Panc1 (cell line): ENCODE measurements around the gene NTRK2. TPM values are rescaled to one million over a fixed set of nuclear protein-coding genes. Genes with fewer than 3 reads are reported as not detected.

Experiments
- ATAC-seq: fragments of 200-7000 bp; cut with Tn5 transposase; 2 replicates; pipeline ENCODE4 v1.9.1; 2020; ENCODE audit warnings: mild to moderate bottlenecking, moderate library complexity
- BruUV-seq: library from RNA; stranded (reverse); fragments of 400-500 nt; replicated peaks from 2 replicates; lab custom pipeline; 2021; lab: Mats Ljungman, UMichigan
- CTCF ChIA-PET: fragments of 300-600 bp; sonication (Branson Sonifier 250); formaldehyde crosslinking; loops from one replicate; lab custom pipeline; 2022; ENCODE audit warnings: antibody characterized with exemption; lab: Charles Lee
- POLR2A ChIA-PET: fragments of 300-600 bp; sonication (Branson Sonifier 250); formaldehyde crosslinking; loops from one replicate; lab custom pipeline; 2022; ENCODE audit warnings: antibody characterized with exemption; lab: Charles Lee
- DNase-seq: peaks from one replicate; pipeline ENCODE4 v3.0.0-alpha.2; 2010; ENCODE audit warnings: low read depth, low spot score
- H3K27ac ChIP-seq: 2 replicates; pipeline ENCODE4 v1.5.1; 2011; ENCODE audit warnings: mild to moderate bottlenecking, low read length, inconsistent platforms
- H3K27me3 ChIP-seq: fragments of 200-500 bp; sonication (Bioruptor generic); 2 replicates; pipeline ENCODE4 v1.6.0; 2014; ENCODE audit warnings: low read length, inconsistent platforms; ENCODE audit not compliant: control insufficient read depth, insufficient read depth
- H3K36me3 ChIP-seq: fragments of 200-500 bp; sonication (Bioruptor generic); 2 replicates; pipeline ENCODE4 v1.5.1; 2014; ENCODE audit warnings: inconsistent platforms, mild to moderate bottlenecking, low read length, moderate library complexity; ENCODE audit not compliant: control insufficient read depth, insufficient read depth
- H3K4me1 ChIP-seq: 2 replicates; pipeline ENCODE4 v1.5.1; 2011; ENCODE audit warnings: inconsistent platforms, mild to moderate bottlenecking, low read length, moderate library complexity; ENCODE audit not compliant: control insufficient read depth, insufficient read depth
- H3K4me3 ChIP-seq, 2 experiments: 2 replicates each; pipeline ENCODE4 v1.5.1; 2011 to 2012; ENCODE audit warnings: low read depth in 2 of 2, low read length in 2 of 2, mild to moderate bottlenecking in 2 of 2, inconsistent platforms in 1 of 2, moderate library complexity in 1 of 2
- H3K9me3 ChIP-seq: fragments of 200-500 bp; sonication (Bioruptor generic); 2 replicates; pipeline ENCODE4 v1.5.1; 2014; ENCODE audit warnings: low read depth, mild to moderate bottlenecking, inconsistent platforms, low read length, moderate library complexity; ENCODE audit not compliant: control insufficient read depth, insufficient read depth
- POLR2AphosphoS5 ChIP-seq: IDR thresholded peaks from 2 replicates; pipeline ENCODE4 v1.6.1; 2012; ENCODE audit warnings: mild to moderate bottlenecking, low read depth, low read length, moderate library complexity
- SIN3A ChIP-seq: IDR thresholded peaks from 2 replicates; pipeline ENCODE4 v1.6.1; 2012; ENCODE audit warnings: low read depth, mild to moderate bottlenecking, low read length, moderate library complexity, borderline replicate concordance; ENCODE audit not compliant: insufficient read depth
- TCF7L2 ChIP-seq: IDR thresholded peaks from 2 replicates; pipeline ENCODE4 v1.6.1; 2011; ENCODE audit warnings: mild to moderate bottlenecking, low read depth, low read length, inconsistent platforms
- in situ Hi-C: cut with HindIII; loops from 2 replicates; pipeline ENCODE4 v1.10.0; 2016; ENCODE audit warnings: low sequenced_read_pairs, low pct_unique_long_range_greater_than_20kb
- intact Hi-C: fragments of 100-400 bp; cut with micrococcal nuclease; formaldehyde crosslinking; loops from one replicate; pipeline ENCODE4 v1.10.0; 2022; ENCODE audit not compliant: unreplicated experiment
- total RNA-seq: library from RNA; stranded (reverse); gene quantifications from one replicate; pipeline ENCODE4 v1.2.1, GENCODE V29; 2021; ENCODE audit not compliant: unreplicated experiment
- TF ChIP-seq, protein P1 (sequence below): fragments of 450-650 bp; IDR thresholded peaks from 2 replicates; pipeline ENCODE4 v1.5.1; 2017; ENCODE audit warnings: mild to moderate bottlenecking
- TF ChIP-seq, protein P2 (sequence below), 2 experiments: IDR thresholded peaks; 2 replicates each; pipeline ENCODE4 v1.6.1; 2011 to 2012; ENCODE audit warnings: low read depth in 2 of 2, control low read depth in 1 of 2, low read length in 1 of 2, mild to moderate bottlenecking in 1 of 2, moderate library complexity in 1 of 2; ENCODE audit not compliant: insufficient read depth in 1 of 2

The NTRK2 gene
- total RNA-seq, 1 experiment from 2014 or later: 0.23 TPM

DNA sequence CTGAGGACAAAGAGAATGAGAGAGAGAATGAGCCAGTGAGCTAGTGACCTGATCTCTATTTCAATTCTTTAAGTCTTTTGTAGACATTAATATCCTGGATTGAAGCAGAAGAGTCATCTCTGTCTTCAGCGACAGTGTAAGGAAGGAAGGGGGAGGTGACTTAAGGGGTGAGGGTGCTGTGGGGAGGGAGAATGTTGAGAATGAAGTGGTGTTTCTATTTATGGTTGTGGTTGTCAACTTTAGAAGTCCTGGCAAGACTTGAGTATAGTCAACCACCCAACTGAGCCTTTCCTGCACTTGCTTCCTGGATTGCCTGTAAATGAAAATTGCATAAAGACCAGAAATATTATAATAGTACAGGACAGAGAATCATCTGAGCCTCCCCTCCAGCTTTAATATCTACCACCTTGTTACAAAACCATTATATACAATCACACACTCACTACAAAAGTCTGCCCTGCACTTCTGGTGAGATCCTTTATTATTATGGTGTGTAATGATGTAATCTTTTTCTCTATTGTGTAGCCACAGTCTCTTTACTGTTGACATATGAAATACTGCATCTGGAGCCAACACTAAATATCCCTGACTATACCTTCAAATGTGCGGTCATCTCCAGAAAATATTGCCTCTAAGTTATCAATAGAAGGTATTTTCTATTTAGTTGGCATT, 91.7 kb downstream of the NTRK2 start:
- intact Hi-C loops: no loop called here

DNA sequence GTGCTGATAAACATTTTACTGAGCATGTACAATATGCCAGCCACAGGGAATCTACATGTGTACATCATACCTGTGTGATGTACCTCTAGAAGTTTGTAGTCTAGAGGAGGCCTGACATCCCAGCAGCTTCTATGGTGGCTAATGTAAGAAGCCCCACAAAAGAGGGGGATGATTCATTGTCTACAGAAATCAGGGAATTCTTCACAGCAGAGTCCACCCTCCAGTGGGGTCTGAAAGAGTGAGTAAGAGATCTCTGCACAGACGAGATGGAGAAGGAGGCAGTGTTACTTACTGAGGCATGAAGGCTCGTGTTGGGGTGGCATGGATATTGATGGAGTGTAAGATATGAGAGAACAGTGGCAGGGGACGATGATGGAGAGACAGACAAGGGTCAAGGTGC, 103.0 kb downstream of the NTRK2 start:
- no peak overlapping the region for H3K27ac ChIP-seq
- no TSS peak for BruUV-seq
- DNase-seq (no peak), ATAC-seq (no peak)
- POLR2A ChIA-PET: interaction anchor here (0.6 kb wide), 1 partner anchor 264 kb away, joined by 8 read pairs; no protein-coding TSS in a partner anchor
- H3K4me3 ChIP-seq: no peak overlapping the region
- H3K9me3 ChIP-seq: no peaks in the 10 kb centered on the region
- no peaks in the 10 kb centered on the region for H3K4me1 ChIP-seq
- TF ChIP-seq TCF7L2 (no peak), SIN3A (no peak), POLR2AphosphoS5 (no peak)
- TF ChIP-seq, protein P1, sequence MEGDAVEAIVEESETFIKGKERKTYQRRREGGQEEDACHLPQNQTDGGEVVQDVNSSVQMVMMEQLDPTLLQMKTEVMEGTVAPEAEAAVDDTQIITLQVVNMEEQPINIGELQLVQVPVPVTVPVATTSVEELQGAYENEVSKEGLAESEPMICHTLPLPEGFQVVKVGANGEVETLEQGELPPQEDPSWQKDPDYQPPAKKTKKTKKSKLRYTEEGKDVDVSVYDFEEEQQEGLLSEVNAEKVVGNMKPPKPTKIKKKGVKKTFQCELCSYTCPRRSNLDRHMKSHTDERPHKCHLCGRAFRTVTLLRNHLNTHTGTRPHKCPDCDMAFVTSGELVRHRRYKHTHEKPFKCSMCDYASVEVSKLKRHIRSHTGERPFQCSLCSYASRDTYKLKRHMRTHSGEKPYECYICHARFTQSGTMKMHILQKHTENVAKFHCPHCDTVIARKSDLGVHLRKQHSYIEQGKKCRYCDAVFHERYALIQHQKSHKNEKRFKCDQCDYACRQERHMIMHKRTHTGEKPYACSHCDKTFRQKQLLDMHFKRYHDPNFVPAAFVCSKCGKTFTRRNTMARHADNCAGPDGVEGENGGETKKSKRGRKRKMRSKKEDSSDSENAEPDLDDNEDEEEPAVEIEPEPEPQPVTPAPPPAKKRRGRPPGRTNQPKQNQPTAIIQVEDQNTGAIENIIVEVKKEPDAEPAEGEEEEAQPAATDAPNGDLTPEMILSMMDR: no peak
- TF ChIP-seq, protein P2, sequence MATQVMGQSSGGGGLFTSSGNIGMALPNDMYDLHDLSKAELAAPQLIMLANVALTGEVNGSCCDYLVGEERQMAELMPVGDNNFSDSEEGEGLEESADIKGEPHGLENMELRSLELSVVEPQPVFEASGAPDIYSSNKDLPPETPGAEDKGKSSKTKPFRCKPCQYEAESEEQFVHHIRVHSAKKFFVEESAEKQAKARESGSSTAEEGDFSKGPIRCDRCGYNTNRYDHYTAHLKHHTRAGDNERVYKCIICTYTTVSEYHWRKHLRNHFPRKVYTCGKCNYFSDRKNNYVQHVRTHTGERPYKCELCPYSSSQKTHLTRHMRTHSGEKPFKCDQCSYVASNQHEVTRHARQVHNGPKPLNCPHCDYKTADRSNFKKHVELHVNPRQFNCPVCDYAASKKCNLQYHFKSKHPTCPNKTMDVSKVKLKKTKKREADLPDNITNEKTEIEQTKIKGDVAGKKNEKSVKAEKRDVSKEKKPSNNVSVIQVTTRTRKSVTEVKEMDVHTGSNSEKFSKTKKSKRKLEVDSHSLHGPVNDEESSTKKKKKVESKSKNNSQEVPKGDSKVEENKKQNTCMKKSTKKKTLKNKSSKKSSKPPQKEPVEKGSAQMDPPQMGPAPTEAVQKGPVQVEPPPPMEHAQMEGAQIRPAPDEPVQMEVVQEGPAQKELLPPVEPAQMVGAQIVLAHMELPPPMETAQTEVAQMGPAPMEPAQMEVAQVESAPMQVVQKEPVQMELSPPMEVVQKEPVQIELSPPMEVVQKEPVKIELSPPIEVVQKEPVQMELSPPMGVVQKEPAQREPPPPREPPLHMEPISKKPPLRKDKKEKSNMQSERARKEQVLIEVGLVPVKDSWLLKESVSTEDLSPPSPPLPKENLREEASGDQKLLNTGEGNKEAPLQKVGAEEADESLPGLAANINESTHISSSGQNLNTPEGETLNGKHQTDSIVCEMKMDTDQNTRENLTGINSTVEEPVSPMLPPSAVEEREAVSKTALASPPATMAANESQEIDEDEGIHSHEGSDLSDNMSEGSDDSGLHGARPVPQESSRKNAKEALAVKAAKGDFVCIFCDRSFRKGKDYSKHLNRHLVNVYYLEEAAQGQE (IDR thresholded peaks at IDR 0.05; ENCODE audit: insufficient read depth in 1 of 2, low read depth in 2 of 2, low read length in 1 of 2): no peak
- H3K36me3 ChIP-seq: no peaks in the 10 kb centered on the region
- CTCF ChIA-PET: no interaction called here
- no peaks in the 10 kb centered on the region for H3K27me3 ChIP-seq
- in situ Hi-C loops (no loop called here), intact Hi-C loops (no loop called here)

More for the DNA sequence above, 91.7 kb downstream of the NTRK2 start:
- H3K9me3 ChIP-seq: no peaks in the 10 kb centered on the region
- POLR2A ChIA-PET: no interaction called here
- H3K36me3 ChIP-seq: no peaks in the 10 kb centered on the region
- H3K4me3 ChIP-seq: no peak overlapping the region
- no peaks in the 10 kb centered on the region for H3K27me3 ChIP-seq
- TF ChIP-seq SIN3A (no peak), POLR2AphosphoS5 (no peak), TCF7L2 (no peak)
- TF ChIP-seq, protein P2 (IDR thresholded peaks at IDR 0.05; ENCODE audit: insufficient read depth in 1 of 2, low read depth in 2 of 2, low read length in 1 of 2): no peak
- TF ChIP-seq, protein P1: no peak
- in situ Hi-C loops: no loop called here
- H3K27ac ChIP-seq: no peak overlapping the region
- DNase-seq (no peak), ATAC-seq (no peak)
- H3K4me1 ChIP-seq: no peaks in the 10 kb centered on the region
- BruUV-seq: no TSS peak
- CTCF ChIA-PET: no interaction called here
